HG03060 (cell line): ENCODE results near the gene SERPINA10.
"Not testable (repeated sequence)": the region's sequence is repeated elsewhere in the genome, so short reads cannot be mapped to it uniquely, and the experiment has no call there.

Experiments
- ATAC-seq: cut with Tn5 transposase; IDR thresholded peaks from one replicate; pipeline ENCODE4 v1.9.1; 2021; ENCODE audit warnings: low read depth, moderate number of reproducible peaks; ENCODE audit not compliant: unreplicated experiment

Gene SERPINA10

DNA sequence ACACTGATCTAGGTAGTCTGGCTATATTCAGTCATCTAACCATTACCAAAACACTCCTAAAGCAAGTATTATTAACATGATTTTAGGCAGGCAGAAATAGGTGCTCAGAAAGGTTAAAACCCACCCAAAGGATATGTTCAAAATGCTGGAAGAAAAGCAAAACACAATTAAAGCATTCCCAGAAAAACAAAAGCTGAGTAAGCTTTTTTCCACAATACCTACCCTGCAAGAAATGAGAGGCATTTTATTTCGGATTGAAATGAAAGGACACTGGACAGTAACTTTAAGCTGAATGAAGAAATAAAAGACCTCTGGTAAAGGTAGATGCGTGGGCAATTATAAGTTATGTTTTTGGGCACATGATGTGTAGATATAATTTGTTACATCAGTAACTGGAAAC, 21.8 kb upstream of the SERPINA10 start:
- ATAC-seq, result no peak

DNA sequence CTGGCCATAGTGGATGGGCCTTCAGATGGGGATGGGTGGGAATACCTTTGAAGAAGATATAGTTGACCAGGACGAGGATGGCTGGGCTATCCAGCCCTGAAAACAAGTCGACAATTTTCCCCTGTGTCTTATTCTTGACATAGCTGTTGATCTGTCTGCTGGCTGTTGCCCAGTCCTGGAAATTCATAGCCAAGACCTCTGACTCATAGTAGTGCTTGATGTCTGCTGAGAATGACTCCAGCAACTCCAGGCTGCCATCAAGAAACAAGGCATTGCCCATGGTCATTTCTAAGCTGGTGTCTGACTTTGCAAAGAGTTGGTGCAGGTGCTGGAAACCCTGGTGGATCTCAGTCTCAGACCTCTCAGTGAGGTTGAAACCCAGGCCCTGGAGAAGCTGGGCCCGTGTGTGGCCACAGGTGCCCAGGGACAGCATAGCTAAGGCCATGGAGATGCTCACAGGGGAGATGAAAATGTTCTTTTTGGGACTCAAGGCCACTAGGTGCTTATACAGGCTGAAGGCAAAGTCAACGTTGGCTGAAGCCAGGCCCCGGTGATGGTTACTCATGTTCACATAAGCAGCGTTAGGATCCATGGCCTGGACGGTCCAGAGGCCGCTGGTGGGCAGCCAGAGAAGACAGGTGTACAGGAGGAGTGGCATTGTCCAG, 21.1 kb upstream of the SERPINA10 start:
- ATAC-seq, result no peak

DNA sequence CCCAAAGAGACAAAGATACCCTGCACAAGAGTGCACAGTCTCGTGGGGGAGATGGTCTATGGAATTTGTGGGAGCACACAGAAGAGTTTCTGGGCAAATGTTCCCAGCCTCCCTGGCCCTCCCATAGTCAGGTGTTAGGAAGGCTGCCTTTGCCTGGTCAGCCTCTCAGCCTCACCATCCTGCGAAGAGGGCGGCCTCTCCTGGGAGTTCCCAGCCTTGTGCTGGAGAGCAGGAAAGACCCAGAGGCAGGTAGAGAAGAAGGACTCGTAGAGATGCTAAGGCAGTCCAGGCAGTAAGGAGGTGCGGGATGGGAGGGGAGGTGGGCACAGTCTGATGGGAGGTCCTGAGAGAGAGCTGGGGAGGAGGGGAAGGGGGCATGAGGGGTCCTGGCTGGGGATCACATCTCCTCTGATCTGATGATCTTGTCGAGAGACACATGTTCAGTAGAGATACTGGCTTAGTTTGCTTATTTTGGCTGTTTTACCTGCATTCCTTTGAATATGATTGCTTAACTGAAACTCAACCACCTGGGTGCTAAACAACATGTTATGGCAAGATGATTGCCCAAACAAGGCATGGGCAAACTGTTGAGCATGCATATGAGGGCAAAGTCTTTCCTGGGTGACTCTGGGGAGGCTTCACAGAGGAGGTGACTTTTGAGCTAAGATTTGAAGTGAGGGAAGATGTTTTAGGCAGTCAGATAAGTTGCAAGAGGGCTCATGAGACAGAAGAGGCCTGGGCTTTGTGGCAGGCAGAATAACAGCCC, 19.6 kb upstream of the SERPINA10 start:
- no peak for ATAC-seq

DNA sequence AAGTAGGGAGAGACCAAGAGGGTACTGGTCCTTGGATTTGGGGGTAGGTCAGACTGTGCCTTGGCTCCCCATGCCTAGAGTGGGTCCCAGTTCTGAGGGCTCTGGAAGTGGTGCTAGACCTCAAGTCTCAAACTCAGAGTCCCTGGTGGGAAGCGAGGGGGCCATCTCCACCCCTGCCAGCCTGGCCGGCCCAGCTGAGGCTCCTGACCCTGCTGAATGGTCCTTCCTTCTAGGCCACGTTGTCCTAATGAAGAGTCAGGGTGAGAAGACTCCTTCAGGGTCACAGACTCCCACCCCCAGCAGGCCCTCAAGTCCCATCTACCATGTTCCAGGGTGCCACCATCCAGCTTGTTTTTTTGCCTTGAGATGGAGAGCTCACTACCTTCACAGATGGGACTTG, 17.2 kb upstream of the SERPINA10 start:
- no peak for ATAC-seq

DNA sequence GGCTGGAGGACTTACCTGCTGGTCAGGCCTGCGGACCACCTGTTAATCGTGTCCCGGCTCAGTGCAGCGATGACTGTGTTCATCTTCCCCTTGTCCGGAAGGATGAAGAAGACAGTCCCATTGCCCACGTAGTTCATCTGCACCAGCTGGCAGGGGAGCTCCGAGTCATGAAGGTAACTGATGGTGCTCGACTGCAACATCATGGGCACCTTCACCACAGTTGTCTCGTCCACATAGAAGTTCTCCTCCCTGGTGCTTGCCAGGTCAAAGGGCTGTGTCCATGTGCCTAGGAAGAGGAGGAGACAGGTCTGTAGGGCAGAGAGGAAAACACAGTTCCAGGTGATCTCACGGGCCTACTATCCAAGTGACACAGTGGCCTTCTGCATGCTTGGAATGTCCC, 16.7 kb upstream of the SERPINA10 start:
- no peak for ATAC-seq

DNA sequence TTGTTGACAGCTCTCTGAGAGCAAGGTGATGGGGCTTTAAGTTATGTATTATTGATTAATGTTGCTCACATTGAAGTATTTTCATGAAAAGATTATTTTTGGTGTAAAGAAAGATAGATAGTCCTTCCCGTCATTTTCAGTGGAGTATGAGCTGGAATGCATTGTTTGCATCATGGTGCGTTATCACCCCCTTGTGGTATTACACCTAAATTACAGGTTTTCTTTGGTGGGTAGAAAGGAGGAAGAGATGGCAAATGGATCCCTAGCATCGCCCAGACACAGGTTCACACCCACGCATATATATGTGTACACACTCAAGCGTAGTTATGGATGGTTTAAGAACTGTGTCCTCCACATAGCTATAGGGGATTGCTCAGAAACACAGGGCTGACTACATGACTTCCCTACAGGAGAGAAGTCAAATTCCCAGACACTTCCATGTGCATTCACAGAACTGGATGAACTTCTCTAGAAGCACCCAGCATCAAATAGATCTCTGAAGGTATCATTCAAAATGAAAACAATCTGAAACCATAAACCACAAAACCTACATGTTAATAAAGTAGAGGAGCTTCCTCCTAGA, 14.4 kb upstream of the SERPINA10 start:
- ATAC-seq, result no peak

DNA sequence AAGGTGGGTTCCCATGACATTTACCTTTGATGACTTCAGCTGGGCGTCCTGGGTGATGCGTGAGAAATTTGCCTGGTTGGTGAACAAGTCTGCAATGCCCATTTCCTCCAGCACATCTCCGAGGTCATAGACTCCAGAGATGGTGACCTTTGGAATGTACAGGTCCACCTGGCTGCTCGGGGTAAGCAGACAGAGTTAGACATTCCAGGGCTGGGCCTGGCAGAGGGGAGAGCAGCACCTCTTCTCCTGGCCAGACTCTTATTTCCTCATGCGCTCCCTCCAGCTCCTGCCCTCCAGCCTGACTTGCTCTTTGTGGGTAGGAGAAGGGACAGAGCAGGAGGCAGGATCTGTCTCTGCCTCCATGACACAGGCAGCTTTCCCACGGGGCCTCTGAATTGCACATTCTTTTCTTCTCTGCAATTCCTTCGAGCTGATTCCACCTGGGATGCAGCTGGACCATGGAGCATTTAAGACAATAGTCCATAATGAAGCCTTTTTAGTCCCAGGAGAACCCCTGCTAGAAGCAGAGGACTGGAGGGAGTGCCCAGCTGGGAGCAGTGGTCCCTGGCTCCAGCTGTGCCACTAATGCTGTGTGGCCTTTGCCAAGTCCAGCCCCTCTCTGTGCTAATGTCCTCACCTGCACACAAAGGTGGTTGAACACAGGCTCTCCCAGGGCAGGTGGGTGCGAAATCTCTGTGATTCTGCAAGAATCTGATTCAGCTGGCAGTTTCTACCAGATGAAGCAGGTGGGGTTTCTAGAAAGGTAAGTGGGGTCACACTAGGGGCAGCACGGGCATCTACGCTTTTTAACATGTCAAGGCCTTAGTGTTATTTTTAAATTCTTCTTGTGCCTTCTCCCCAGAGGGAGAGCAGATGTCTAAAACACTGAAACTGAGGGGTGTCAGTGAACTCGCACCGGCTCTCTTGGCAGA, 13.2 kb upstream of the SERPINA10 start:
- ATAC-seq, result no peak

DNA sequence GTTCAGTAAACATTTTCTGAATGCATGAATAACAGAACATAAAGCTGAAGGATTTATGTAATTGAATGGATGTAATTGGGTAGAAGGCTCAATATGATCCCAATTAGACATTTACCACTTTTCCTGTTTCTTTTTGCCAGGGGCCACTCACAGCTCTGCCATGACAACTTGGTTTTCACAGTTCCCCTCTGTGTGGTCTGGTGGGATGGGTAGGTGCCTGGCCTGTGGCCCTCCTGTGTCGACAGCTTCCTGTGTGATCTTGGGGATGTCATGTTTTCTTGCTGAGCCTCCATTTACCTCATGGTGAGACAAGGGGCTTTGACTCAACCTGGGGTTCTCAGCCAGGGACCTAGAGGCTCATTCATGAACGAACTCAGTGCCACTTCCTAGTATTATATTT, 12.6 kb upstream of the SERPINA10 start:
- no peak for ATAC-seq

DNA sequence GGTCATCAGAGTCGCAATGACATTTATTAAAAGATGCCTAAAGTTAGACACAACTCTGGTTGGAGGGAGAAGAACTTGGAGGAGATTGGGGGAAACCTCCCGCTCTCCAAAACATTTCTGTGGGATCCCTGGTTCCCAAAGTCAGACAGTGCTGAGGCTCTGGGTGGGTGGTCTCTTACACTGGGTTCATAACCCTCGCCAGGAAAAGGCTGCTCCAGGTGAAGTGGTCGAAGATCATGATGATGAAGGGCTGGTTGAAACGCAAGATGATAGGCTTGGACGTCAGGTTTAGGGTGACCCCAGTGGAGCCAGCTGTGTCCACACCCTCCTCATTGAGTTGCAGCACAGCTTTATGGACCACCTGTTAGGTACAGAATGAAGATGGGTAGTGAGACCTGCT, 11.2 kb upstream of the SERPINA10 start:
- no peak for ATAC-seq

DNA sequence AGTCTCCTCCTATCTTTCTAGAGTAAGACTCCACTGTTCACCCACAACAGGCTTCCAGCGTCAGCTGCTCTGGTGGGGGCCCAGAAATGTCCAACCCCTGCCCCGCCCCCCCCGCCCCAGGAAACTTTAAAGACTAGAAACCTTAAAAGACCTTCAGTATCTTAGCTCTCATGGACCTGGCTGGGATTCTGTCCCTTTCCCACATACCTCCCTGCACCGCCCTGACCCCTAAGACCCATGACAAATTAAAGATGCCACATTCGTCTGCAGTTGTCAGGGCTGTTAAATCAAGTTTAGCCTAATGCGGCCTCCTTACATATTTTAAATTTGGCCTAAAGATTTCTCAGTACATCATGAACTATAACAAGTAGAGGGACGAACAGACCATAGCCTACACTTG, 10.0 kb upstream of the SERPINA10 start:
- no peak for ATAC-seq

DNA sequence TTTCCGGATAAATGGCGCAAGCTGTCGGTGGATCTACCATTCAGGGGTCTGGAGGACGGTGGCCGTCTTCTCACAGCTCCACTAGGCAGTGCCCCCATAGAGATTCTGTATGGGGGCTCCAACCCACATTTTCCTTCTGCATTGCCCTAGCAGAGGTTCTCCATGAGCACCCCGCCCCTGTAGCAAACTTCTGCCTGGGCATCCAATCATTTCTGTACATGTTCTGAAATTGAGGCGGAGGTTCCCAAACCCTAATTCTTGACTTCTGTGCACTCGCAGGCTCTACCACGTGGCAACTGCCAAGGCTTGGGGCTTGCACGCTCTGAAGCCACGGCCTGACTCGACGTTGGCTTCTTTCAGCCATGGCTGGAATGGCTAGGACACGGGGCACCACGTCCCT, 5.1 kb upstream of the SERPINA10 start:
- no peak for ATAC-seq

DNA sequence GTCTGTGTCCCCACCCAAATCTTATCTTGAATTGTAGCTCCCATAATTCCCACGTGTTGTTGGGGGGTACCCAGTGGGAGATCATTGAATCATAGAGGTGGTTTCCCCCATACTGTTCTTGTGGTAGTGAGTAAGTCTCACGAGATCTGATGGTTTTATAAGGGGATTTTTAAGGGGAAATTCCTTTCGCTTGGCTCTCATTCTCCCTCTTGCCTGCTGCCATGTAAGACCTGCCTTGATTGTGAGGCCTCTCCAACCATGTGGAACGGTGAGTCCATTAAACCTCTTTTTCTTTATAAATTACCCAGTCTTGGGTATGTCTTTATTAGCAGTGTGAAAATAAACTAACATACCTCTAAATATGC, 3.1 kb upstream of the SERPINA10 start:
- not testable (repeated sequence) for ATAC-seq

DNA sequence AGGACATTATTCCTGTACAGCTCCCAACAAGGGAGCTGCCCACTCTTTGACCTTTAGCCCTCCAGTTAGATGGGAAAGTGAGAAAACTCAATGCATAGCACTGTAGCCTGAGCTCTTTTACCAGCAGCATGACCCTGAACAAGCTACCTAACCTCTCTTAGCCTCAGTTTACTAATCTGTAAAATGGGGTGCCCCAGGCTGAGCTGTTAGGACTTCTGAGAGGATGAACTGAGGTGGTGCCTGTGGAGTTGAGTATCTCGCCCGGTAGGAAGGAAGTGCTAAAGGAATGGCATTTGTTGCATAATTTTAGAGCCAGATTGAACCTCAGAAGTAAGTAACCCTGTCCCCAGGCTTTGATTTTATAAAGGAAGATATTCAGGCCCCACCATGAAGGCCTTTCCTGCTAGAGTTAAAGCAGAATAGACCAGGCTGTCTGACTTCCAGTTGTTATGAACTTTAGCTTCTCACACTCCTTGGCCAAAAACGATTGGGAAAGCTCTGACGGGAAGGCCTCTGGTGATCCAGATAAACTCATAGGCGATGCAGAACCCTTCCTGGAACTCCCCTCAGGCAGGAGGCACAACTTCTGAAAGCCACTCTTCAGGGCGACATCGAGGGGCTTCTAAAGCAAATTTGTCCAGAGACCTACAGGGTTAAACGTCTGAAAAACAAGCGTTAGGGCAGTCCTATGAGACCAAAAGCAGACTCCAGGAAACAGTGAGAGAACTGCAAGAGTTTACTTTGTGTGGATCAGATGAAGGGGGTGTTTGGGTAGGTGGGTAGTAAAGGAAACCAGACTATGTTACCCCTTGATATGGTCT, 2.5 kb upstream of the SERPINA10 start:
- no peak for ATAC-seq

DNA sequence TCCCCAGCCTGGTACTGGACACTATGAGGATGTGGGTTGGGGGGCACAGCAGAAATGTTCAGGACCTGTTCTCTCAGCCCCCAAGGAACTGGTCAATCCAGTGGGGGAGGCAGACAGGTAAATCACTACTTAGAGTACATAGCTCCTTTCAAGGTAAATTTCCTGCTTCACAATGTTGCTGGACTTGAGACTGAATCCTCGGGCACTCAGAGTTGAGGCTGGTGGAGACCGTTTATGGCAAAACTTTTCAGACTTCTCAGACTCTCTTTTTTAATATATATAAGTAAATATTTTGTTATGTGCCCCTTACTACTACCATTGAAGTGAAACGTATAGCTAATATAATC, 483 bp upstream of the SERPINA10 start:
- no peak for ATAC-seq

DNA sequence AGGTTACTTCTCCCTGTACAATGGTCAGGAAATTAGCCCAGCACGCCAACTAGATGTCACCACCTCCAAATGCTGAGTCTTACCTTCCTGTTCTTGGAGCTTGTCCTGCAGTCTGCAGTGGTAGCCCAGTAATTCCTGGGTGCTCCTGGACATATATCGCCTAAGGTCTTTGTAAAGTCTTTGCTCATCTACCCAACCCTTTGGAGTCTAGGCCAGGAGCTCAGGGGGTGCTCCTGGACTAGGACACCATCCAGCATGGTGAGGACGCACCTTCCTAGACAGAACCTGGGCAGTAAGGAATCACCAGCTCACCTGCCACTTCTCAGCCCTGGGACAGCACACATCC, 569 bp downstream of the SERPINA10 start:
- ATAC-seq, result no peak

DNA sequence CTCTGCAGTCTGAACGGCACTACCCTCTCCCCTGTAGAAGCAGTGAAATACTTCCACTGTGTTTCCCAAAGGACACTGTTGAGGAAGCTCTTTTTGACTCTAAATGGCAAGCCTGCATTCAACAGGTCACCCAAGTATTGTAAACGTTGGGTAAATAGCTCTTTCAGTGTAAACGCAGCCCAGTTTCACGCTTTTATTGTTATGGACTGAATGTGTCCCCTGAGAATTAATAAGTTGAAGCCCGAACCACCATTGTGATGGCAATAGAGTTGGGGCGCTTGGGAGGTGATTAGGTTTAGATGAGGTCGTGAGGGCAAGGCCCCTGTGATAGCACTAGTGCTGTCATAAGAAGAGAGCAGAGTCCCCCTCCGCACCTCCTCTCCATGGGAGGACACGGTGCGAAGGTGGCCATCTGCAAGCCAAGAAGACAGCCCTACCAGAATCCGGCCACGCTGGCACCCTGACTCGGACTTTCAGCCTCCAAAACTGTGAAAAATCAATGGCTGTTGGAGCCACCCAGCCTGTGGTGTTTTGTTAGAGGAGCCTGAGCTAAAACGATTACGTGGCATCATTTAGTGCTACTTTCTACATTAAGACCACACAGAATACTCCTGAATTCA, 1.1 kb downstream of the SERPINA10 start:
- ATAC-seq, result no peak

DNA sequence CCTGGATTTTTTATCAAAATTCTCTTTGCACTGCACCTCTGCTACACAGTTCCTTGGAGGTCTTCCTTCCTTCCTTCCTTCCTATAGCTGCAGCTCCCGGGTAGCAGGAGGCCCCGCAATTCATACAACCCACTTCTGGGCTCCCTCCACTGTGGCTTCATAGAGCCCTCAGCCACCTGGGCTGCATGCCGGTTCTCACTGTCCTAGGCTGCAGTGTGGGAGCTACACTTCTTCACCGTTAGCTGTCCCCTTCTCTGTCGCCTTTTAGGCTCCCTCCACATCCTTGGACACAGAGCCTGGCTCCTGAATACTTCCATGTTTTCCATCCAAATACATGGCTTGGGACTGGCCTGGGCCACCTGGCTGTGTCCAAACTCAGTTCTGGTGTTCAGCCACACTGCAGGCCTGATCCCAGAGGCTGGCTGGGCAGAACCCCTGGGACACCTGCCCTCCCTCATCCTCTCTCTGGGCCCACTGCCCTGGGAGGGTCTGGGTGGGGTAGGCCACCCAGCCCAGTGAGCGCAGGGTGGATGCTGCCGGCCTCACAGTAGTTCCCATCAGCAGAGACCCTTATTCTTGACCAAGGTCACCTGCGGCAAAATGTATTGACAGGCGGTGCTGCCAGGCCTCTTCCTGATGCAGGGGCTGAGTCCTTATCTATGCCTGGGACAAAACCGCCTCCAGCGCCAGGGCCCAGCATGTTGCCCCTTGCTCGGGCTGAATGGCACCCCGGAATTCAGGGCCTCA, 1.7 kb downstream of the SERPINA10 start:
- no peak for ATAC-seq

DNA sequence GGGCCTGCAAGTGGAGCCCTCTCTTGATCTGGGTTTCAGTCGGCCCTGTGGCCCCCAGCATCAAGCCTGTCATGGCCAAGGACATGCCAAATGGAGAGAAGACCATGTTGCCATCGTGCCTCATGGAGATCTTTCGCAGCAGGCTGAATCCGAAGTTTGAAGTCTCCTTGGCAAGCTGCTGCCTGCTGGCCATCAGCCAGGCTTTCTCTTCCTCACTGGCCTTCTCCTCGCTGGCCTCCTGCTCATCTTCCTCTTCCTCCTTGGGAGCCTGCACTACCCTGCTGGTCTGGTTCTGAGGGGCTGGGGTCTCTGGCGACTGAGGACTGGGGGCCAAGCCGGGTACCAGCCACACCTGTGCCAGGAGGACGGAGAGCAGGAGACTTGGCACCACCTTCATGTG, 2.9 kb downstream of the SERPINA10 start:
- no peak for ATAC-seq
